PC-3 (cell line): ENCODE data around the gene ST3GAL3. TPM values are rescaled to one million over a fixed set of nuclear protein-coding genes. Genes with fewer than 3 reads are reported as not detected.

Experiments
- ATAC-seq: fragments of 200-7000 bp; cut with Tn5 transposase; 2 replicates; pipeline ENCODE4 v1.9.1; 2020; ENCODE audit warnings: mild to moderate bottlenecking, moderate library complexity
- BruUV-seq: library from RNA; stranded (reverse); fragments of 400-500 nt; replicated peaks from 2 replicates; lab custom pipeline; 2021; lab: Mats Ljungman, UMichigan
- CTCF ChIA-PET: fragments of 300-600 bp; sonication (Branson Sonifier 250); formaldehyde crosslinking; loops from one replicate; lab custom pipeline; 2022; ENCODE audit warnings: antibody characterized with exemption; lab: Charles Lee
- POLR2A ChIA-PET: fragments of 300-600 bp; sonication (Branson Sonifier 250); formaldehyde crosslinking; loops from one replicate; lab custom pipeline; 2022; ENCODE audit warnings: antibody characterized with exemption; ENCODE audit not compliant: unreplicated experiment; lab: Charles Lee
- DNase-seq: peaks from one replicate; pipeline ENCODE4 v3.0.0-alpha.2; 2015
- H2AFZ ChIP-seq: fragments of 300-600 bp; sonication (generic); 2 replicates; pipeline ENCODE4 v1.6.0; 2016; ENCODE audit warnings: antibody characterized with exemption, low read length
- H3F3A ChIP-seq: fragments of 300-600 bp; sonication (generic); one replicate; pipeline ENCODE4 v1.6.0; 2017; ENCODE audit warnings: antibody characterized with exemption, low read length, control low read depth, mild to moderate bottlenecking; ENCODE audit not compliant: unreplicated experiment
- H3K27ac ChIP-seq: fragments of 300-600 bp; sonication (generic); 2 replicates; pipeline ENCODE4 v1.5.1; 2016; ENCODE audit warnings: mild to moderate bottlenecking, low read length
- H3K27me3 ChIP-seq: fragments of 300-600 bp; sonication (generic); 2 replicates; pipeline ENCODE4 v1.6.1; 2016; ENCODE audit warnings: low read length, mixed read lengths
- H3K36me3 ChIP-seq: fragments of 300-600 bp; sonication (generic); 2 replicates; pipeline ENCODE4 v1.6.1; 2016; ENCODE audit warnings: low read depth, mixed run types, low read length, mixed read lengths
- H3K4me1 ChIP-seq: fragments of 300-600 bp; sonication (generic); 2 replicates; pipeline ENCODE4 v1.5.1; 2016; ENCODE audit warnings: low read length; ENCODE audit not compliant: insufficient read depth
- H3K4me2 ChIP-seq: fragments of 300-600 bp; sonication (generic); 2 replicates; pipeline ENCODE4 v1.6.0; 2016; ENCODE audit warnings: low read length
- H3K4me3 ChIP-seq: fragments of 300-600 bp; sonication (generic); 2 replicates; pipeline ENCODE4 v1.5.1; 2016; ENCODE audit warnings: mild to moderate bottlenecking, low read length, mixed read lengths
- H3K79me2 ChIP-seq: fragments of 300-600 bp; sonication (generic); 2 replicates; pipeline ENCODE4 v1.6.1; 2017; ENCODE audit warnings: low read length, mixed read lengths
- H3K9ac ChIP-seq: fragments of 300-600 bp; sonication (generic); 2 replicates; pipeline ENCODE4 v1.6.0; 2016; ENCODE audit warnings: mild to moderate bottlenecking, low read length
- H3K9me2 ChIP-seq: fragments of 300-600 bp; sonication (generic); replicated peaks from 2 replicates; pipeline ENCODE4 v1.6.1; 2016; ENCODE audit warnings: mixed run types, low read length, mixed read lengths
- H3K9me3 ChIP-seq: fragments of 300-600 bp; sonication (generic); 2 replicates; pipeline ENCODE4 v1.6.1; 2016; ENCODE audit warnings: low read length, mixed read lengths
- H4K20me1 ChIP-seq: fragments of 300-600 bp; sonication (generic); 2 replicates; pipeline ENCODE4 v1.6.1; 2016; ENCODE audit warnings: low read length, mixed read lengths
- CTCF ChIP-seq: fragments of 300-600 bp; sonication (generic); conservative IDR thresholded peaks from 2 replicates; pipeline ENCODE4 v1.5.1; 2017; ENCODE audit warnings: antibody characterized with exemption, low read depth, mild to moderate bottlenecking, low read length
- EZH2 ChIP-seq: fragments of 300-600 bp; sonication (generic); IDR thresholded peaks from one replicate; pipeline ENCODE4 v1.6.1; 2017; ENCODE audit warnings: antibody characterized with exemption, mild to moderate bottlenecking, low read length; ENCODE audit not compliant: unreplicated experiment
- EZH2phosphoT487 ChIP-seq: fragments of 300-600 bp; sonication (generic); IDR thresholded peaks from 2 replicates; pipeline ENCODE4 v1.6.1; 2018; ENCODE audit warnings: mild to moderate bottlenecking, antibody characterized with exemption, low read length, borderline replicate concordance
- intact Hi-C: fragments of 100-400 bp; cut with micrococcal nuclease; formaldehyde crosslinking; loops from 2 replicates; pipeline ENCODE4 v1.9.0; 2023
- total RNA-seq: library from RNA; depleted of rRNA; stranded (reverse); fragments of >200 nt; gene quantifications from 2 replicates; pipeline ENCODE4 v1.2.3, GENCODE V29; 2014

The ST3GAL3 gene
- total RNA-seq, 1 experiment from 2014 or later: 9.0 TPM

- POLR2A ChIA-PET: no interaction called here
- H3K9me2 ChIP-seq: no peaks in the 10 kb centered on the region
- H3K4me2 ChIP-seq: no peak overlapping the region
- H3K36me3 ChIP-seq: no peaks in the 10 kb centered on the region
- H3K79me2 ChIP-seq: no peaks in the 10 kb centered on the region
- no peak overlapping the region for H3K9ac ChIP-seq
- no peak overlapping the region for H2AFZ ChIP-seq
- no peaks in the 10 kb centered on the region for H4K20me1 ChIP-seq
- H3K27ac ChIP-seq: no peak overlapping the region
- no peak for TF ChIP-seq EZH2phosphoT487
- no peak for TF ChIP-seq CTCF
- TF ChIP-seq EZH2: no peak
- intact Hi-C loops: no loop called here
- H3K4me1 ChIP-seq: peaks cover 23% of the 10 kb centered on the region
- ATAC-seq (no peak), DNase-seq (peak; percentile 57)
- no peaks in the 10 kb centered on the region for H3K9me3 ChIP-seq
- CTCF ChIA-PET: no interaction called here
- H3K4me3 ChIP-seq: no peak overlapping the region
- no peaks in the 10 kb centered on the region for H3K27me3 ChIP-seq
- no TSS peak for BruUV-seq
- peaks cover 7% of the 10 kb centered on the region for H3F3A ChIP-seq
Observed at GRCh38 chr1:43861337-43861736, 154.0 kb downstream of the ST3GAL3 start.

- H3K27ac ChIP-seq: no peak overlapping the region
Observed at GRCh38 chr1:43861988-43862735, 154.8 kb downstream of the ST3GAL3 start.

More at GRCh38 chr1:43861988-43862735, 154.8 kb downstream of the ST3GAL3 start:
- Histone ChIP-seq H4K20me1 (no peaks in the 10 kb centered on the region), H3K9me3 (no peaks in the 10 kb centered on the region), H3K79me2 (no peaks in the 10 kb centered on the region), H3K4me1 (peaks cover 23% of the 10 kb centered on the region), H3K4me3 (no peak overlapping the region), H2AFZ (no peak overlapping the region), H3K9ac (no peak overlapping the region), H3F3A (peaks cover 7% of the 10 kb centered on the region), H3K27me3 (no peaks in the 10 kb centered on the region), H3K36me3 (no peaks in the 10 kb centered on the region), H3K9me2 (no peaks in the 10 kb centered on the region), H3K4me2 (no peak overlapping the region)
- TF ChIP-seq EZH2phosphoT487 (no peak), EZH2 (no peak), CTCF (no peak)
- ATAC-seq (no peak), DNase-seq (no peak)
- ChIA-PET POLR2A (no interaction called here), CTCF (no interaction called here)
- no TSS peak for BruUV-seq
- intact Hi-C loops: no loop called here
